GM19455 (cell line): ENCODE measurements around the gene RUVBL2.
"Not testable (repeated sequence)": the region's sequence is repeated elsewhere in the genome, so short reads cannot be mapped to it uniquely, and the experiment has no call there.

ENCODE experiments used
- ATAC-seq: cut with Tn5 transposase; IDR thresholded peaks from one replicate; pipeline ENCODE4 v1.9.1; 2021; ENCODE audit not compliant: unreplicated experiment

RUVBL2 gene

DNA sequence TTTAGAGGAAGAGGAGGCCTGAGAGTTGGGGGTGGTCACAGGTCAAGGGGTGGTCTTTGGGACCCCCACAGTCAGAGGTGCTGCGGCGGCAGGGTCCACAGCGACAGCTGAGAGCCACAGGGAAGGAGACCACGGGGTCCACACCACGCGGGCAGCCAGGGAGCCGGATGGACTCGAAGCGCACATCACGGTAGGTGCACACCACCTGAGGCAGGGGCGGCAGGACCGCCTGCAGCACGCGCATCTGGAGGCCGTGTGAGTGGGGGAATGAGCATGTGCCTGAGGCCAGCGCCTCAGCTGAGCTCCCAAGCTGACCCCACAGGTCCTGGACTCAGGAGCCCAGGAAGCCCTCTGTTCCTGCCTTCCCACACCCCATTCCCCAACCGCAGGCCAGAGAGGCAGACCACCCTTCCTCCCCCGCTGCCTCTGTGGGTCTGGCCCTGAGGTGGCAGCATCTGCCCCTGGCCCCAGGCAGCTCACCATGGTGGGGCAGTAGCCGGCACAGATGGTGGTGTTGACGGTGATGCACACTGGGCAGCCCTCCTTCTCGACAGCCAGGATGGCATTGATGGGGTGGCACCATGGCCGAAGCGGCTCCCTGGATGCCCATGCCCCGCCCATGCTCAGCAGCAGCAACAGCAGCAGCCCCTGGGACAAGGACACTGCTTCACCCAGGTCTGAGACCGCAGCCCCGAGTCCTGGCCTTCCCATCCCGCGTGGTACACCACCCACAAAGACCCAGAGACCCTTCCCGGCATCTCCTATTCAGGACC lies 22.6 kb downstream of the RUVBL2 start:
- ATAC-seq, result no peak

- ATAC-seq, result no peak
Observed at GRCh38 chr19:49017041-49017665, 23.5 kb downstream of the RUVBL2 start, which contains the start of gene LHB. Gene LHB, minus strand, starts transcription at chr19:49017091. Its CDS starts 10 bp downstream, at chr19:49017081.

DNA sequence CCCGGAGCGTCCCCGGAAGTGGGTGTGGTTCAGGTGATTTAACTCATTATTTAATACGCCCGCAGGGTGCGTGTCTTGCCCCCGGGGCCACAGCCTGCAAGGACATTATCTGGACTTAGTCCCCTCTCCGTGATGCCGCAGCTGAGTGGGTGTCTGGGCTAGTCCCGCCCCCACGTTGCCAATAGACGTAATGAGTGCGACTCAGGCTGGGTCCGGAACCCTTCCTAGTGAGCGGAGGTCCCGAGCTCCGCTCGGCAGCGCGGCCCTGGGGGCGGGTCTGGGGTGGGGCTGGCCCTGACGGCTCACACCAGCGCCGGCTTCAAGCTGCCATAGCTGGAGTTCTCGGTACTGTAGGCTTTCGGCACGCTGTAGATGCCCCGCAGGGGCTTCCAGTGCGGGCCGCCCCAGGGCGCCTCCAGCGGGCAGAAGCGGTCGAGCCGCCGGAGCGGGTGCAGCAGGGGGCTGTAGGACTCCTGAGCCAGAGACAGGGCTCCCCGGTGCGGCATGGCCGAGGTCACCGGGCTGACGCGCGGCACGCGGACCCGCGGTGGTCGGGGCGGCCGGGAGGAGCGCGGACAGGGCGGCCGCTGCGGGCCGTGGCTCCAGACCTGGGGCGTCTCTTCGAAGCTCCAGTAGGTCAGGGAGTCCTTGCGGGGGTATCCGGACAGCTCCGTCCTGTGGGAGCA lies 24.1 kb downstream of the RUVBL2 start:
- ATAC-seq, result no peak

GRCh38 chr19:49018388-49019241 lies 24.9 kb downstream of the RUVBL2 start:
- ATAC-seq, result not testable (repeated sequence)

DNA sequence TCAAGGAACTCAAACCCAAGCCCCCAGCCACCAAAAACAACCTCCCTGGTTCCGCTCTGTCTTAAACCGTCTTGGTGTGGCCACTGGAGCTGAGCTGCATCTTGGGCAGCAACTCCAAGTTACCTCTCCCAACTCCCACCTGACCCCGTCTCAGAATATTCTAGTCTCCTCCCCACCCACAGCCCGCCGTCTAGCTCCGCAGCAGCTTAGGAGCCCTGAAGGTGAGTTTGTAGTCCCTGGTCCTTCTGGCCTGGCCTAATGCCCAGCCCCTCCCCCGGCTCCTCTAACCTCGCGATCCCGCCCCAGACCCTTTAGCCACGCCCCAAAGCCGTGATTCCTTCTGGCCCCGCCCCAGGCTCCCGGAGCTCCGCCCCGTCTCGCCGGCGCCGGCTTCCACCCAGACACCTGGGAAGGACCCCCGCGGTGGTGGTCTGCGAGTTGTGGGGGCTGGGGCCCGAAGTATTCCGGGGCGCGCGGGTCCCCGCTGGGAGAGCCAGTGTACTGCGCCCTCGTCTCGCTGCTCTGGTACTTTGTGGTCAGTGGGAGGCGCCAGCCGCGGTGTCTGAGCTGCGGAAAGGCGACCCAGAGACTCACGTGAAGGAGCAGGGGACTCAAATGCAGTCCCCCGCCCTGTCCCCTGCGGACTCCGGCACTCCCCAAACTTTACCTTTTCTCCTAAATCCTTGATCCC lies 25.7 kb downstream of the RUVBL2 start:
- no peak for ATAC-seq

DNA sequence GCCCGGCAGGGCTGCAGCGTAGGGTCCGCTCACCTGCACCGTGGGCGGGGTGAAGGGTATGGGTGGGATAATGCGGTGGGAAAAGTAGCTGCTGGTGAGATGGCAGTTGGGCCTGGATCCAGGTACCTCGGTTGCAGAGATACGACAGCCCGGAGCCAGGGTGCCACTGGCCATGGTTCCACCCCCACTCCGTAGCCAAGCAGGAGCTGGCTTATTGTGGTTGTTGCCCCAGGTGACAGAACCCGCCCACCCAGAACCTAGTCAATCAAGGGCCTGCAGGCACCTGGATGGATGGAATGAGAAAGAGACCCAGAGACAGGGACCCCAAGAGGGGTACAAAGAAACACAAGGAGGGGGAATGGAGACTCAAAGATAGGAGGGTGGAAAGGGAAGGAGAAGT lies 26.7 kb downstream of the RUVBL2 start:
- ATAC-seq, result no peak

DNA sequence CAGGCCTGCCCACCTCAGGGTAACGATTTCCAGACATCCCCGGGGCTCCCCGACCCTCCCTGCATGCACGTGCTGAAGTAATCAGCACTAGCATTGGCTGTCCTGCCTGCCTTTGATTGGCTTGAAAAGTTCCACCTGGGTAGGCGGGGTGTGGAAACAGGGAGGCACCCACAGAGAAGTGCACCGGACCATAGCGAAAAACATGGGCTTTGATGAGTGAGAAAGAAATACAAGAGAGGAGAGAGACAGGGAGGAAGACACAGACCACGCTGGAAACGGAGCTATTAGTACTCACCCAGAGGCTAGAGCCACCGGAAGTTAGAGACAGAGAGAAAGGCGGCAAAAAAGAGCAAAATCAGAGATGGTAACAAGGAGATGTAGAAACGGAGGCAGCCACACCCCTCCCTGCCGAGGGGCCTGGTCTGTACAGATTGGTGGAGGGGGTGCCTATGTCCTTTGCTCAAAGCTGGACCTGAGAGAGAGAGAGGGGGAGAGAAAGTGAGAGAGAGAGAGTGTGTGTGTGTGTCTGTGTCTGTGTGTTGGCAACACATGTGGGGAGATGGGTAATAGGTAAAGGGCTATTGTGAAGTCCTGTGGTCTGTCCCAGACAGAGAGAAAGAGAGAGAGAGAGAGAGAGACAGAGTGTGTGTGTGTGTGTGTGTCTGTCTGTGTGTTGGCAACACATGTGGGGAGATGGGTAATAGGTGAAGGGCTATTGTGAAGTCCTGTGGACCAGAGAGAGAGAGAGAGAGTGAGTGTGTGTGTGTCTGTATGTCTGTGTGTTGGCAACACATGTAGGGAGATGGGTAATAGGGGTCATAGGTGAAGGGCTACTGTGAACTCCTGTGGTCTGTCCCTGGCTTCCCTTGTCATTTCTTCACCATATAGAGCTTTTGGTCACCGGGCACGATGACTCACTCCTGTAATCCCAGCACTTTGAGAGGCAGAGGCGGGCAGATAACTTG lies 27.5 kb downstream of the RUVBL2 start:
- no peak for ATAC-seq

DNA sequence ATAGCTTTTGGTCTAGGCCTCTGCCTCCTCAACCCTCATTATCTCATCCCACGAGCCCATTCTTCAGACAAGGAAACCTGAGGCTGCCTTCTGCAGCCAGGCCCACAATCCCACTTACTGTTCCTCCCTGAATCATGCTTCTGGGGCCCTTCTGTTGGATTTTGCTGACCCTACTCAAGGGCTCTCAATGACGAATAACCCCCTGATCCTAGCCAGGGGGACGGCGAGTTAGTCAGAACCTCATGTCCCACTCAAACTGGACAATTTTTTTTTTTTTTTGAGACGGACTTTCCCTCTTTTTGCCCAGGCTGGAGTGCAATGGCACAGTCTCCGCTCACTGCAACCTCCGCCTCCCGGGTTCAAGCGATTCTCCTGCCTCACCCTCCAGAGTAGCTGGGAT lies 28.4 kb downstream of the RUVBL2 start:
- ATAC-seq, result no peak

- ATAC-seq, result not testable (repeated sequence)
Observed at GRCh38 chr19:49024233-49024632, 30.5 kb downstream of the RUVBL2 start, which contains the start of gene CGB3. Gene CGB3, minus strand, starts transcription at chr19:49024333. Its CDS starts 362 bp downstream, at chr19:49023971.

GRCh38 chr19:49025088-49025487 lies 31.4 kb downstream of the RUVBL2 start:
- ATAC-seq, result not testable (repeated sequence)

- not testable (repeated sequence) for ATAC-seq
Observed at GRCh38 chr19:49025599-49025998, 31.9 kb downstream of the RUVBL2 start.

DNA sequence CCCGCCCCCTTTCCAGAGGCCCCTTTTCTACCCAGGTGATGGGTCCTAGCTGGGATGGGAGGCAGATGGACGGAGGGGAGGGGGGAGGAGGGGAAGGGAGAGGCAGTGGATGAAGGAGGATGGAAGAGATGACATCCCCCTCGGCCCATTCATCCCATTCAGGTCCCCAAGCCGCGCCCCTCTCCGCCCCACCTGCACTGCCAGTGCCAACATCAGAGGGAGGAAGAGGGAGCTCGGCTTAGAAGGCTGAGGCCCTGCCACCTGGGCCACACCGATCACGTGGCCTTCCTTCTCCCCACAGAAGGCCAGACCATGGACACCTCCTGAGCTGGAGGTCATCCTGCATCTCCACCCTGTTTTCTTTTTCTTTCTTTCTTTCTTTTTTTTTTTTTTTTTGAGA lies 35.0 kb downstream of the RUVBL2 start:
- ATAC-seq, result not testable (repeated sequence)

DNA sequence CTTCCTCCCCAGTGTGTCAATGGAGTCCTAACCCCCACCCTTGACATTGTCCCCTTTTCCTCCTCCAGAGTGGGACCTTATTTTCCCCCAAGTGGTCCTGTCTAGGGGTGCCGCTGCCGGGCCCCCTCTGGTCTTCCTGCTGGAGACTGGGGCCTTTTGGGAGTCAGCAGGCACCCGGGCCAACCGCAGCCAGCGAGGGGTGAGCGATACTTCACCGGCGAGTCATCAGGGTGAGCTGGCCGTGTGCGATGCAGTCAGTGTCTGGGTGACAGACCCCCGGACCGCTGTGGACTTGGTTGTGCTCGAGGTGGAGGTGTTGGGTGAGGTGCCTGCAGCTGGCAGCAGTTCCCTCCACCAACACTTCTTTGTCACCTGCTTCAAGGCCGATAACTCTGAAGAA lies 36.1 kb downstream of the RUVBL2 start:
- not testable (repeated sequence) for ATAC-seq

DNA sequence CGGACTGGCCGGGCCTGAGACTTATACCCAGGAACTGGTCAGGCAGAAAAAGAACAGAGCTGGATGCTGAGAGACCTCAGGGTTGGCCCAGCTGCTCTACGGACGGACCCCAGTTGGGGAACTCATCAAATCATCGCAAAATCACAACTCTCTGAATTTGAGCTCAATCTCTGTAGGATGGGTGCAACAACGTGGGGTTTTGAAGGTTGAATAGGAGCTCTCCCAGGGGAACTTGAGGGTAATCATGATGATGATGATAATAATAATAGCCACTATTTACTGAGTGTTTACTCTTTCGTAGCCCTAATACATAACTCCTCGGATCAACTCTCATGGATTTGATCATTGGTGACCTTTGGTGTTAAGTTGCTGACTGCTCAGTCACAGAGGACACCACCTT lies 36.6 kb downstream of the RUVBL2 start:
- not testable (repeated sequence) for ATAC-seq

DNA sequence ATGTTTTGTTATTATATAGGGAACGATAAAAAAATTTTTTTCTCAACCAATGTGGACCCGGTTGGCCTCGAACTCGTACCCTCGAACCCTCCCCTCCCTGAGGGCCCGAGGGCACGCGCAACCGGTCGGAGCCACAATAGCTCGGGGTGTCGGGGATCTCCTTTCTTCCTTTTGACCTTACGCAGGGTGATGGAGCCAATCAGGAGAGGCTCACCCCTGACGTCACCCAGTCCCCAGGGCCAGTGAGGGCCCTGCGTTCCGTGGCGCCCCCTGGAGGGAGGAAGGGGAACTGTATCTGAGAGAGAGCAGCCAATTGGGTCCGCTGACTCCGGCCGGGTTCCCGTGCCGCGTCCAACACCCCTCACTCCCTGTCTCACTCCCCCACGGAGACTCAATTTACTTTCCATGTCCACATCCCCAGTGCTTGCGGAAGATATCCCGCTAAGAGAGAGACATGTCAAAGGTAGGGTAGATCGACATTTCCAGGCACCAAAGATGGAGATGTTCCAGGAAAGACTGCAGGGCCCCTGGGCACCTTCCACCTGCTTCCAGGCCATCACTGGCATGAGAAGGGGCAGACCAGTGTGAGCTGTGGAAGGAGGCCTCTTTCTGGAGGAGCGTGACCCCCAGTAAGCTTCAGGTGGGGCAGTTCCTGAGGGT lies 38.1 kb downstream of the RUVBL2 start, which contains the start of gene CGB2:
Gene CGB2, plus strand, starts transcription at position 249 of the 660 bp plus-strand sequence. Its CDS starts 206 bp downstream, at position 455.
- ATAC-seq, result not testable (repeated sequence)

- not testable (repeated sequence) for ATAC-seq
Observed at GRCh38 chr19:49036815-49037214, 43.1 kb downstream of the RUVBL2 start, which contains the start of gene CGB1. Gene CGB1, minus strand, starts transcription at chr19:49036895. Its CDS starts 184 bp downstream, at chr19:49036711.

GRCh38 chr19:49038111-49038510 lies 44.4 kb downstream of the RUVBL2 start:
- not testable (repeated sequence) for ATAC-seq
